ENCODE measurements around the gene PMEPA1. TPM values are rescaled to one million over a fixed set of nuclear protein-coding genes. Genes with fewer than 3 reads are reported as not detected.
A peak's percentile ranks its signal among the peaks of the same experiment; 100 is the strongest.

PMEPA1 gene
- total RNA-seq, 1 experiment from 2014 or later: 89.8 TPM

DNA sequence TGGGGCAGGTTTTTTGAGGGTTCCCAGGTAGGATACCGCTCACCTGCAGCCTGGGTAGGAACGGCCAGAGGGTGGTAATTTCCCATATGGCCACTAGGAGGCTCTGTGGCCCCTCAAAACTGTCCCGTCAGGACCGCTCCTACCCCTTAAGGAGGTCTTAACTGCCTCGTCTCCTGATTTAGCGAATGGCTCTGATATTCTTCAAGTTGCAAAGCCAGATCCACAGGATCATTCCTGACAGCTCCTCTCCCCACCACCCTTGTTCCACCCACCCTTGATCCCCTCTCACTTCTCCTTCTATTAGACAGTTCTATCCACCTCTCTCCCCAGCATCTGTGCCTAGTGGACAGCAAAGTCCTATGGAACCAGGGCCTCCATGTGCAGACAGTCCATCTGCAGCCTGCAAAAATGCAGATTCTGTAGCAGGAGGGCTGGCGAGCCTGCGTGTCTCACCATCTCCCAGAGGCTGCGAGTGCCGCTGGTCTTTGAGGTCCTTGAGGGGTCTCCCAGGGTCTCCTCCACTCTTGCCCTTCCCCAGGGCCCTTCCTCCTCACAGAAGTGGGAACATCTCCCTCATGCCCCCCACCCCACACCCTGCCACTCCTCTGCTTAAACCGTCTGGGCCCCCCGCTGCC, 55.3 kb downstream of the PMEPA1 start:
- Histone ChIP-seq H3K9me3 (ENCODE audit: control insufficient read depth, insufficient read depth, low read depth, low read length) (no peaks in the 10 kb centered on the region), H3K4me3 (ENCODE audit: low read depth in 2 of 2, low read length in 2 of 2) (no peak overlapping the region), H3K36me3 (ENCODE audit: control insufficient read depth, insufficient read depth, low read length) (peaks cover 7% of the 10 kb centered on the region), H3K27me3 (ENCODE audit: control insufficient read depth, insufficient read depth, low read length) (no peaks in the 10 kb centered on the region), H3K4me1 (ENCODE audit: control insufficient read depth, insufficient read depth, low read length) (peaks cover 11% of the 10 kb centered on the region), H3K27ac (ENCODE audit: low read length) (peak overlapping the region; percentile 39; the same call in 1 of the 2 replicates)
- POLR2A ChIA-PET: no interaction called here
- no TSS peak for BruUV-seq (replicated peaks)
- intact Hi-C loops (cut with micrococcal nuclease; ENCODE audit: unreplicated experiment): no loop called here
- in situ Hi-C loops (cut with HindIII; ENCODE audit: low pct_unique_long_range_greater_than_20kb, low sequenced_read_pairs): no loop called here
- TF ChIP-seq, protein P1, sequence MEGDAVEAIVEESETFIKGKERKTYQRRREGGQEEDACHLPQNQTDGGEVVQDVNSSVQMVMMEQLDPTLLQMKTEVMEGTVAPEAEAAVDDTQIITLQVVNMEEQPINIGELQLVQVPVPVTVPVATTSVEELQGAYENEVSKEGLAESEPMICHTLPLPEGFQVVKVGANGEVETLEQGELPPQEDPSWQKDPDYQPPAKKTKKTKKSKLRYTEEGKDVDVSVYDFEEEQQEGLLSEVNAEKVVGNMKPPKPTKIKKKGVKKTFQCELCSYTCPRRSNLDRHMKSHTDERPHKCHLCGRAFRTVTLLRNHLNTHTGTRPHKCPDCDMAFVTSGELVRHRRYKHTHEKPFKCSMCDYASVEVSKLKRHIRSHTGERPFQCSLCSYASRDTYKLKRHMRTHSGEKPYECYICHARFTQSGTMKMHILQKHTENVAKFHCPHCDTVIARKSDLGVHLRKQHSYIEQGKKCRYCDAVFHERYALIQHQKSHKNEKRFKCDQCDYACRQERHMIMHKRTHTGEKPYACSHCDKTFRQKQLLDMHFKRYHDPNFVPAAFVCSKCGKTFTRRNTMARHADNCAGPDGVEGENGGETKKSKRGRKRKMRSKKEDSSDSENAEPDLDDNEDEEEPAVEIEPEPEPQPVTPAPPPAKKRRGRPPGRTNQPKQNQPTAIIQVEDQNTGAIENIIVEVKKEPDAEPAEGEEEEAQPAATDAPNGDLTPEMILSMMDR (IDR thresholded peaks at IDR 0.05): peak; percentile 94
- TF ChIP-seq, protein P2, sequence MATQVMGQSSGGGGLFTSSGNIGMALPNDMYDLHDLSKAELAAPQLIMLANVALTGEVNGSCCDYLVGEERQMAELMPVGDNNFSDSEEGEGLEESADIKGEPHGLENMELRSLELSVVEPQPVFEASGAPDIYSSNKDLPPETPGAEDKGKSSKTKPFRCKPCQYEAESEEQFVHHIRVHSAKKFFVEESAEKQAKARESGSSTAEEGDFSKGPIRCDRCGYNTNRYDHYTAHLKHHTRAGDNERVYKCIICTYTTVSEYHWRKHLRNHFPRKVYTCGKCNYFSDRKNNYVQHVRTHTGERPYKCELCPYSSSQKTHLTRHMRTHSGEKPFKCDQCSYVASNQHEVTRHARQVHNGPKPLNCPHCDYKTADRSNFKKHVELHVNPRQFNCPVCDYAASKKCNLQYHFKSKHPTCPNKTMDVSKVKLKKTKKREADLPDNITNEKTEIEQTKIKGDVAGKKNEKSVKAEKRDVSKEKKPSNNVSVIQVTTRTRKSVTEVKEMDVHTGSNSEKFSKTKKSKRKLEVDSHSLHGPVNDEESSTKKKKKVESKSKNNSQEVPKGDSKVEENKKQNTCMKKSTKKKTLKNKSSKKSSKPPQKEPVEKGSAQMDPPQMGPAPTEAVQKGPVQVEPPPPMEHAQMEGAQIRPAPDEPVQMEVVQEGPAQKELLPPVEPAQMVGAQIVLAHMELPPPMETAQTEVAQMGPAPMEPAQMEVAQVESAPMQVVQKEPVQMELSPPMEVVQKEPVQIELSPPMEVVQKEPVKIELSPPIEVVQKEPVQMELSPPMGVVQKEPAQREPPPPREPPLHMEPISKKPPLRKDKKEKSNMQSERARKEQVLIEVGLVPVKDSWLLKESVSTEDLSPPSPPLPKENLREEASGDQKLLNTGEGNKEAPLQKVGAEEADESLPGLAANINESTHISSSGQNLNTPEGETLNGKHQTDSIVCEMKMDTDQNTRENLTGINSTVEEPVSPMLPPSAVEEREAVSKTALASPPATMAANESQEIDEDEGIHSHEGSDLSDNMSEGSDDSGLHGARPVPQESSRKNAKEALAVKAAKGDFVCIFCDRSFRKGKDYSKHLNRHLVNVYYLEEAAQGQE (IDR thresholded peaks at IDR 0.05; ENCODE audit: insufficient read depth in 1 of 2, low read depth in 2 of 2, low read length in 1 of 2): no peak
- CTCF ChIA-PET: interaction anchor here (0.7 to 1.0 kb wide), 2 partner anchors 32 to 191 kb away, joined by 5 to 9 read pairs; no protein-coding TSS in a partner anchor
- ATAC-seq: peak; percentile 84
- DNase-seq (ENCODE audit: low read depth, low spot score): peak; percentile 48

DNA sequence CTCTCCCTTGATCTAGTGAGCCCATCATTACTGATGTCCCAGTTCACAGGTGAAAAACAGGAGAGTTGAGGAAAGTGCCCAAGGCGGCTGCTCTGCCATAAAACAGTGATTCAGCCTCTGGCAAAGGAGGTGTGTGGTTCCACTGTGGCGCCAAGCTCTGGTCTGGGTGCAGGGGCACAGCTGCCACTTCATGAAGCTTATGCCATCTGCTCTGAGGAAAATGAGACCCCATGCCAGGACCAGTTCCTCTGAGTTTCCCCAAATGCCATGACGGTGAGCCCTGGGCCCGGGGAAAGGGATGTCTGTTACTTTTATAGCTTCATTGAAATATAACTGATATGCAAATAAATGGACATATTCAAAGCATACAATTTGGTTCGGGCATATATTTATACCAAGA, 55.9 kb downstream of the PMEPA1 start:
- in situ Hi-C loops (cut with HindIII; ENCODE audit: low pct_unique_long_range_greater_than_20kb, low sequenced_read_pairs): no loop called here

More for the DNA sequence above, 55.9 kb downstream of the PMEPA1 start:
- H3K27me3 ChIP-seq (ENCODE audit: control insufficient read depth, insufficient read depth, low read length): no peaks in the 10 kb centered on the region
- no peaks in the 10 kb centered on the region for H3K9me3 ChIP-seq (ENCODE audit: control insufficient read depth, insufficient read depth, low read depth, low read length)
- POLR2A ChIA-PET: no interaction called here
- H3K4me1 ChIP-seq (ENCODE audit: control insufficient read depth, insufficient read depth, low read length): peaks cover 11% of the 10 kb centered on the region
- ATAC-seq (no peak), DNase-seq (ENCODE audit: low read depth, low spot score) (no peak)
- H3K36me3 ChIP-seq (ENCODE audit: control insufficient read depth, insufficient read depth, low read length): peaks cover 7% of the 10 kb centered on the region
- no TSS peak for BruUV-seq (replicated peaks)
- no peak overlapping the region for H3K27ac ChIP-seq (ENCODE audit: low read length)
- TF ChIP-seq, protein P2 (IDR thresholded peaks at IDR 0.05; ENCODE audit: insufficient read depth in 1 of 2, low read depth in 2 of 2, low read length in 1 of 2): no peak
- TF ChIP-seq TCF7L2 (IDR thresholded peaks at IDR 0.05; ENCODE audit: low read depth, low read length): no peak
- CTCF ChIA-PET: interaction anchor here (1.0 kb wide), 1 partner anchor 31 kb away, joined by 5 read pairs; no protein-coding TSS in a partner anchor
- intact Hi-C loops (cut with micrococcal nuclease; ENCODE audit: unreplicated experiment): no loop called here
- H3K4me3 ChIP-seq (ENCODE audit: low read depth in 2 of 2, low read length in 2 of 2): no peak overlapping the region
